ENCODE data around the gene CFAP410. TPM values are rescaled to one million over a fixed set of nuclear protein-coding genes. Genes with fewer than 3 reads are reported as not detected.

CFAP410 gene
- total RNA-seq, 1 donor from 2014 or later = 24.3 TPM

DNA sequence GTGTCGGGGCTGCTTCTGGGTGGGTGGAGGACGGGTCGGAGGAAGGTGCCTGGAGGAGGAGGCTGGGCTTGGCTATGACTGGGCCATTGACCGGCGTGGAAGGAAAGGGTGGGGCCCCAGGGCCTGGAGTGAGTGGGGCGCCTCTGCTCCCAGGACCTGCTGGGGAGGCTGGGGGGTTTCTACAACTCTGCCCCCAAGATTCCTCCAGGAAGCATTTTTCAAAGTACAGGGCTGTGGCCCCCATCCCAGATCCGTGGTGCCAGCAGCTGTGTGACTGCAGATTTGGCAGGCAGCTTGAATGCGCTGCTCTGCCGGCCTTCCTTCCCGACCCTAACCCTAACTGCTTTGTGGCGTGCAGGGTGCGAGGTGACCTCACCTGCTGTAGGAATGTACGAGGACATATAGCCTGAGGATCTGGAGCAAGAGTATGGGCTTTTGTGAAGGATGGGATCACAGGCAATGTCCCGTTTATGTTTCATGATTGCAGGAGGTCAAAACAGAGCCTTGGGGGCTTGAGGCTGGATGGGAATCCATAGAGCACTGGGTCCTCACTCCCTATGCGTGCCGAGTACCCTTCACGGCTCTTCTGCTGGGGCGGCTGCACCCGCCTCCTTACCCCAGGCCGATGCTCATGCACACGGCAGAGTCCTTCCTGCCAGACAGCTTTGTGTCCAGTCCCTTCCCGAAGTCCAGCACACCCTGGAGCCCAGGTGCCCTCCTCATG, 38.9 kb upstream of the CFAP410 start:
- Histone ChIP-seq H3K27me3 (no peaks in the 10 kb centered on the region), H3K36me3 (no peaks in the 10 kb centered on the region), H3K27ac (no peak overlapping the region), H3K9me3 (no peaks in the 10 kb centered on the region), H3K4me3 (no peak overlapping the region), H3K4me1 (no peaks in the 10 kb centered on the region)
- no peak for DNase-seq (ENCODE audit: extremely low spot score in 2 of 2)
- TF ChIP-seq CTCF (IDR thresholded peaks at IDR 0.05) (no peak), POLR2AphosphoS5 (IDR thresholded peaks at IDR 0.05; ENCODE audit: insufficient read depth in 1 of 2, low read depth in 1 of 2) (no peak), POLR2A (IDR thresholded peaks at IDR 0.05) (no peak)
- intact Hi-C loops (cut with DNase I) = no loop called here

DNA sequence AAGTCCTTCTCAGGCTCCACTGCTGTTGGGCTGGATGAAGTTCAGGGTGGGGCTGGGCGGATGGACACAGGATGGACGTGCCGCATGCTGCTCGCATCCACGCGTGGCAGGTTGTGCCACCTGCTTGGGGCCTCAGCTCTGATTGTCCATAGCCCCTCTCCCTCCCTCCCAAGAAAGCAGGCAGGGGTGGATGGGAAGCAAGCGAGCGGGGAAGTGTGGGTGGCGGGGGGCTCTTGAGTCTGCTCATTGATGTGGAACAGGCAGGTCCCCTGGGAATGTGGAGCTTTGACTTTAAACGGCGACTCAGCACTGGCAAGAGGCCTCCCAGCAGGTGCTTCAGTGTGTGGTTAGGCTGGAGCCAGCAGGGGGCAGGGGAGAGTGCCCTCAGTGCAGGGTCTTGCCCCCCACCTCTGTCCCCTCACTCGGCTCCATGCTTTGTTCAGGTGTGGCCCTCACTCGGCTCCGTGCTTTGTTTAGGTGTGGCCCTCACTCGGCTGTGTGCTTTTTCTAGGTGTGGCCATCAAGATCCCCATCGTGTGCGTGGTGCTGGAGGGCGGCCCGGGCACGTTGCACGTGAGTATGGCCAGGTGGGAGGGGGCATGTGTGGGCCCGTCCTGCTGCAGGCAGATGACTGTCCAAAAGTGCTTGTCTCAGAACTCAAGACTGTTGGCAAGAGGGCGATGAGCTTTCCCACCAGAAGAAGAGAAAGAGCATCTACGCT, 38.2 kb upstream of the CFAP410 start:
- Histone ChIP-seq H3K27ac (no peak overlapping the region), H3K27me3 (no peaks in the 10 kb centered on the region), H3K9me3 (no peaks in the 10 kb centered on the region), H3K36me3 (no peaks in the 10 kb centered on the region), H3K4me3 (no peak overlapping the region), H3K4me1 (no peaks in the 10 kb centered on the region)
- TF ChIP-seq POLR2A (IDR thresholded peaks at IDR 0.05) (no peak), POLR2AphosphoS5 (IDR thresholded peaks at IDR 0.05; ENCODE audit: insufficient read depth in 1 of 2, low read depth in 1 of 2) (no peak), CTCF (IDR thresholded peaks at IDR 0.05) (no peak)
- DNase-seq (ENCODE audit: extremely low spot score in 2 of 2) = no peak
- intact Hi-C loops (cut with DNase I) = no loop called here

- no peaks in the 10 kb centered on the region for H3K27me3 ChIP-seq
- no peaks in the 10 kb centered on the region for H3K9me3 ChIP-seq
- H3K4me3 ChIP-seq = no peak overlapping the region
- no peaks in the 10 kb centered on the region for H3K4me1 ChIP-seq
- TF ChIP-seq POLR2AphosphoS5 (IDR thresholded peaks at IDR 0.05; ENCODE audit: insufficient read depth in 1 of 2, low read depth in 1 of 2) (no peak), POLR2A (IDR thresholded peaks at IDR 0.05) (no peak), CTCF (IDR thresholded peaks at IDR 0.05) (no peak)
- no peak for DNase-seq (ENCODE audit: extremely low spot score in 2 of 2)
- no peaks in the 10 kb centered on the region for H3K36me3 ChIP-seq
- no peak overlapping the region for H3K27ac ChIP-seq
- intact Hi-C loops (cut with DNase I) = no loop called here
Measured at GRCh38 chr21:44376606-44377005, 37.4 kb upstream of the CFAP410 start.

- H3K9me3 ChIP-seq = no peaks in the 10 kb centered on the region
- no peaks in the 10 kb centered on the region for H3K36me3 ChIP-seq
- no peak overlapping the region for H3K4me3 ChIP-seq
- TF ChIP-seq POLR2AphosphoS5 (IDR thresholded peaks at IDR 0.05; ENCODE audit: insufficient read depth in 1 of 2, low read depth in 1 of 2) (no peak), POLR2A (IDR thresholded peaks at IDR 0.05) (no peak), CTCF (IDR thresholded peaks at IDR 0.05) (no peak)
- H3K27me3 ChIP-seq = no peaks in the 10 kb centered on the region
- no peak overlapping the region for H3K27ac ChIP-seq
- no peak for DNase-seq (ENCODE audit: extremely low spot score in 2 of 2)
- no peaks in the 10 kb centered on the region for H3K4me1 ChIP-seq
- intact Hi-C loops (cut with DNase I) = no loop called here
Measured at GRCh38 chr21:44375761-44376241, 36.6 kb upstream of the CFAP410 start.

- TF ChIP-seq POLR2AphosphoS5 (IDR thresholded peaks at IDR 0.05; ENCODE audit: insufficient read depth in 1 of 2, low read depth in 1 of 2) (no peak), CTCF (IDR thresholded peaks at IDR 0.05) (no peak), POLR2A (IDR thresholded peaks at IDR 0.05) (no peak)
- no peak for DNase-seq (ENCODE audit: extremely low spot score in 2 of 2)
- no peaks in the 10 kb centered on the region for H3K4me1 ChIP-seq
- H3K27me3 ChIP-seq = no peaks in the 10 kb centered on the region
- no peak overlapping the region for H3K27ac ChIP-seq
- H3K4me3 ChIP-seq = no peak overlapping the region
- intact Hi-C loops (cut with DNase I) = no loop called here
- no peaks in the 10 kb centered on the region for H3K36me3 ChIP-seq
- H3K9me3 ChIP-seq = no peaks in the 10 kb centered on the region
Measured at GRCh38 chr21:44375281-44375651, 36.1 kb upstream of the CFAP410 start.

All from vagina (tissue), 2 donors.